GM23338 (cell line): ENCODE results near the gene CD46.

Experiments used
- CTCF ChIP-seq, 2 experiments: fragments of 200-600 bp in 1 of 2; sonication (generic) in 1 of 2; conservative IDR thresholded peaks; 2 replicates each; pipeline versions ENCODE4 v1.5.1 to v1.6.1; 2016 to 2017; ENCODE audit warnings: antibody characterized with exemption in 2 of 2, low read depth in 2 of 2, mild to moderate bottlenecking in 2 of 2, moderate library complexity in 1 of 2
- JUNB ChIP-seq: IDR thresholded peaks from one replicate; pipeline ENCODE4 v1.6.1; 2016; ENCODE audit warnings: antibody characterized with exemption; ENCODE audit not compliant: unreplicated experiment
- ZNF331 ChIP-seq: fragments of 250-450 bp; sonication (Bioruptor Pico); IDR thresholded peaks from 2 replicates; pipeline ENCODE4 v1.5.0; 2020; ENCODE audit warnings: low read depth, mild to moderate bottlenecking, moderate library complexity

DNA sequence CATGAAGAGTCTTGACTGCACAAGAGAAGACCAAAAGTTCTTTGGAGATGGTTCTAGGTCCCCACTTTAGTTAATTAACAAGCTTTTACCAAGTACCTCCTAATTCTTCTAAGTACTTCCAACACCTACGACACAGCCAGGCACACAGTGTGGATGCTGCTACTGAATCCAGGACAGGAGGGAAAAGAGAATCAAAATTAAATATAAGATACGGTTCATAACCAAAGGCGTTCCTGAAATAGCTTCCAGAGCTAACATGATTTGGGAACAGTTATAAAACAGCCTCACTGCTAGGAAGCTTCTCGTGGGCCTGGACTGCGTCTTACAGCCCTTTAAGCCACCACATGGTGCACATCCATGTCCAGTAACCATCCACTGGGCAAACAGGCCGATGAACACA lies 84.1 kb downstream of the CD46 start:
- TF ChIP-seq CTCF (conservative IDR thresholded peaks at IDR 0.05; ENCODE audit: low read depth in 2 of 2) (no peak), JUNB (no peak), ZNF331 (CRISPR knock-in tag) (no peak)
